HFF-Myc (cell line): ENCODE measurements around the gene MBNL1.
"Not testable (repeated sequence)": the region's sequence is repeated elsewhere in the genome, so short reads cannot be mapped to it uniquely, and the experiment has no call there.

Source experiments
- DNase-seq: peaks from one replicate; pipeline ENCODE4 v3.0.0-alpha.2; 2011; ENCODE audit warnings: low read depth; ENCODE audit errors: extremely low read depth
- H3K4me3 ChIP-seq: replicated peaks from 2 replicates; pipeline ENCODE4 v1.5.1; 2011; ENCODE audit warnings: low read depth, mild to moderate bottlenecking, control low read depth, low read length
- CTCF ChIP-seq: IDR thresholded peaks from 2 replicates; pipeline ENCODE4 v1.5.1; 2012; ENCODE audit warnings: mild to moderate bottlenecking, low read depth, low read length, control low read depth; ENCODE audit errors: missing control alignments

MBNL1 gene

GRCh38 chr3:152328841-152329240 lies 60.1 kb downstream of the MBNL1 start:
- DNase-seq, result peak; percentile 59
- TF ChIP-seq CTCF, result no peak
- no peak overlapping the region for H3K4me3 ChIP-seq

DNA sequence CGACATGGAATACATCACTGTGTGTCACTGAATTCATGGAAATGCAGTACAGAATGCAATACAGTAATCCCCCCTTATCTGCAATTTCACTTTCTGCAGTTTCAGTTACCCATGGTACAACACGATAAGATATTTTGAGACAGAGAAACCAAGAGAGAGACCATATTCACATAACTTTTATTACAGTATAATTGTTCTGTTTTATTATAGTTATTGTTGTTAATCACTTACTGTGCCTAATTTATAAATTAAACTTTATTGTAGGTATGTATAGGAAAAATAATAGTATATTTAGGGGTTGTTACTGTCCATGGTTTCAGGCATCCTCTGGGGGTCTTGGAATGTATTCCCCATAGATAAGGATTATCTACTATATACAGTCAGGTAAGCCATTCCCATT lies 61.8 kb downstream of the MBNL1 start:
- no peak overlapping the region for H3K4me3 ChIP-seq
- DNase-seq, result no peak
- TF ChIP-seq CTCF, result no peak

GRCh38 chr3:152331018-152331541 lies 62.4 kb downstream of the MBNL1 start:
- TF ChIP-seq CTCF, result no peak
- DNase-seq, result peak; percentile 24
- no peak overlapping the region for H3K4me3 ChIP-seq

DNA sequence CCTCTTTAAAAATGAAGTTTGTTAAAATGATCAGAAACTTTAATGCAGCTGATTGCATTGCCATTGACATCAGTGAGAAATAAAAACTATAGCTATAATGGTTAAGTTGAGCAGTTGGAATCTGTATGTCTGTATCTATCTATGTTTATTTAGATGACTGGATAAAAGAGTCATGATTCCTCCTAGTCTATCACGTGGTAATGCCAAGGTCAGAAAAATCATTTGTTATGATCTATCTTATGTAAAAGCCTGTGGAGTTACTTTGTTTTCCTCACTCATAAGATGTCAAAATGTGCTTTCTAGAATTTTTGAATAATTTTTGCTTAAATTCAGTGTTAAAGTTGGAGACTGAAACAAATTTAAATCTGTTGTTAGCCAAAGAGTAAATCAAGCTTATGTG lies 63.3 kb downstream of the MBNL1 start:
- DNase-seq, result no peak
- H3K4me3 ChIP-seq, result no peak overlapping the region
- no peak for TF ChIP-seq CTCF

- H3K4me3 ChIP-seq, result no peak overlapping the region
- DNase-seq, result no peak
- no peak for TF ChIP-seq CTCF
Measured at GRCh38 chr3:152333928-152334327, 65.2 kb downstream of the MBNL1 start.

DNA sequence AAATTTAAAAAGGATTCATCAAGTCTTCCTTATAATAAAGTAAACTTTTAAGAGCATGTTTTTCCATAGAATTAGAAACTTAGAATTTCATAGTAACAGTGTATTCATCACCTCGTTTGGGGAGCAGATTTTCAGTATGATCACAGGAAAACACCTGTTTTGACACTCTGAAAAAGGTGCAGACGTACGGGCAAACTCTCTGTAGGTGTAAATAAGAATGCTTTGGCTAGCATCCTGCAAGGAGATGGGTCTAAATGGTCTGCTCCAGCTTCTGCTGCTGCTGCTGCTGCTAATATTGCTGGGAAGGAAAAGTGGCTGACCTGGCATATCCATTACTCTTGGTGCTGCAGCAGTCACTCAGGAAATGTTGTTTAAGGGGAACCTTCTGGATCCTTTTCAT lies 66.0 kb downstream of the MBNL1 start:
- no peak for DNase-seq
- TF ChIP-seq CTCF, result no peak
- H3K4me3 ChIP-seq, result no peak overlapping the region

DNA sequence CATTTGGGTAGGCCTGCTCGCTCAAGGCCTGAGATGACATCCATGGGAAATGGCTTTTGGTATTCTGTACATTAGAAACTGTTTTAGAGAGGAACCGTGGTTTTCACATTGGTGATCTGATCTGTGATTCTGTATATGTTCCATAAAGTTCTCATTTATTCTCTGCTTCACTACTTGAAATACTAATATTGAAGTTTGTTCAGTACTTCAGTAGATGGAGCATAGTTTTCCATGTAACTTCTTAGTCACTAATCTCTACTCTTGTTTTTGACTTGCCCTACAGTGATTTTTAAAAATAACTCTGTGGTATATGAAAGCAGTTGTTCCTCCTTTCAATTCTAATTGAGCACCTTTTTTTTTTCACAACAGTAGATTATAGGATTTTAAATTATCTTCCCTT lies 66.5 kb downstream of the MBNL1 start:
- H3K4me3 ChIP-seq, result no peak overlapping the region
- DNase-seq, result no peak
- no peak for TF ChIP-seq CTCF

- not testable (repeated sequence) for H3K4me3 ChIP-seq, DNase-seq
Measured at GRCh38 chr3:152337337-152337736, 68.6 kb downstream of the MBNL1 start.
